HG03175 (cell line): ENCODE results near the gene GAB2.

Experiments used
- ATAC-seq: cut with Tn5 transposase; IDR thresholded peaks from one replicate; pipeline ENCODE4 v1.9.1; 2021; ENCODE audit warnings: mild to moderate bottlenecking, moderate library complexity; ENCODE audit not compliant: unreplicated experiment

GAB2 gene

GRCh38 chr11:78168539-78169477 is 248.8 kb downstream of the GAB2 start:
- no peak for ATAC-seq

- ATAC-seq, result no peak
Observed at GRCh38 chr11:78166855-78167469, 250.7 kb downstream of the GAB2 start.
